ENCODE data around the gene KIRREL3.

Gene KIRREL3

GRCh38 chr11:126904520-126904919 is 96.0 kb downstream of the KIRREL3 start:
- no peaks in the 10 kb centered on the region for H3K36me3 ChIP-seq
- H3K4me3 ChIP-seq (ENCODE audit: low read depth in 1 of 2, low read length in 1 of 2), result no peak overlapping the region
- H3K27me3 ChIP-seq, result no peaks in the 10 kb centered on the region
- H3K4me1 ChIP-seq (ENCODE audit: control insufficient read depth in 1 of 2, insufficient read depth in 1 of 2, low read depth in 1 of 2, low read length in 1 of 2), result no peaks in the 10 kb centered on the region
- TF ChIP-seq CTCF (IDR thresholded peaks at IDR 0.05), result no peak
- no peaks in the 10 kb centered on the region for H3K9me3 ChIP-seq
- no peak overlapping the region for H3K27ac ChIP-seq

GRCh38 chr11:126901783-126902182 is 98.8 kb downstream of the KIRREL3 start:
- H3K4me1 ChIP-seq (ENCODE audit: control insufficient read depth in 1 of 2, insufficient read depth in 1 of 2, low read depth in 1 of 2, low read length in 1 of 2), result no peaks in the 10 kb centered on the region
- H3K27me3 ChIP-seq, result no peaks in the 10 kb centered on the region
- H3K4me3 ChIP-seq (ENCODE audit: low read depth in 1 of 2, low read length in 1 of 2), result no peak overlapping the region
- TF ChIP-seq CTCF (IDR thresholded peaks at IDR 0.05), result no peak
- H3K9me3 ChIP-seq, result no peaks in the 10 kb centered on the region
- H3K27ac ChIP-seq, result no peak overlapping the region
- no peaks in the 10 kb centered on the region for H3K36me3 ChIP-seq

- no peak for TF ChIP-seq CTCF (IDR thresholded peaks at IDR 0.05)
- Histone ChIP-seq H3K4me1 (ENCODE audit: control insufficient read depth in 1 of 2, insufficient read depth in 1 of 2, low read depth in 1 of 2, low read length in 1 of 2) (no peaks in the 10 kb centered on the region), H3K27me3 (no peaks in the 10 kb centered on the region), H3K27ac (no peak overlapping the region), H3K4me3 (ENCODE audit: low read depth in 1 of 2, low read length in 1 of 2) (no peak overlapping the region), H3K36me3 (no peaks in the 10 kb centered on the region), H3K9me3 (no peaks in the 10 kb centered on the region)
These were observed 100.4 kb downstream of the KIRREL3 start for GRCh38 chr11:126899961-126900748.

- no peaks in the 10 kb centered on the region for H3K4me1 ChIP-seq (ENCODE audit: control insufficient read depth in 1 of 2, insufficient read depth in 1 of 2, low read depth in 1 of 2, low read length in 1 of 2)
- H3K9me3 ChIP-seq, result no peaks in the 10 kb centered on the region
These were observed 101.8 kb downstream of the KIRREL3 start for GRCh38 chr11:126898802-126899201.

GRCh38 chr11:126897430-126897829 is 103.1 kb downstream of the KIRREL3 start:
- TF ChIP-seq CTCF (IDR thresholded peaks at IDR 0.05), result no peak
- Histone ChIP-seq H3K9me3 (no peaks in the 10 kb centered on the region), H3K27ac (no peak overlapping the region), H3K4me3 (ENCODE audit: low read depth in 1 of 2, low read length in 1 of 2) (no peak overlapping the region), H3K36me3 (no peaks in the 10 kb centered on the region), H3K27me3 (no peaks in the 10 kb centered on the region), H3K4me1 (ENCODE audit: control insufficient read depth in 1 of 2, insufficient read depth in 1 of 2, low read depth in 1 of 2, low read length in 1 of 2) (no peaks in the 10 kb centered on the region)

More at GRCh38 chr11:126898802-126899201, 101.8 kb downstream of the KIRREL3 start:
- H3K27me3 ChIP-seq, result no peaks in the 10 kb centered on the region
- TF ChIP-seq CTCF (IDR thresholded peaks at IDR 0.05), result no peak
- H3K4me3 ChIP-seq (ENCODE audit: low read depth in 1 of 2, low read length in 1 of 2), result no peak overlapping the region
- H3K36me3 ChIP-seq, result no peaks in the 10 kb centered on the region
- no peak overlapping the region for H3K27ac ChIP-seq

Measured in neutrophil (primary cell).